Thymus (tissue), 11 donors: ENCODE results near the gene ASAP3. TPM values are rescaled to one million over a fixed set of nuclear protein-coding genes. Genes with fewer than 3 reads are reported as not detected.

Experiments used
- DNase-seq, 9 donors: peaks; one replicate each; pipeline ENCODE4 v3.0.0-alpha.2; 2013; ENCODE audit warnings: low spot score in 9 of 9, low read depth in 6 of 9, missing footprints in 1 of 9
- H3K27ac ChIP-seq, 2 donors: one replicate each; pipeline ENCODE4 v1.5.1; 2013; ENCODE audit warnings: control low read depth in 1 of 2, low read depth in 1 of 2, low read length in 1 of 2, mild to moderate bottlenecking in 1 of 2, moderate library complexity in 1 of 2
- H3K27me3 ChIP-seq, 2 donors: one replicate each; pipeline ENCODE4 v1.5.1; 2013; ENCODE audit warnings: low read length in 1 of 2; ENCODE audit not compliant: control insufficient read depth in 2 of 2, insufficient read depth in 1 of 2
- H3K36me3 ChIP-seq, 2 donors: one replicate each; pipeline ENCODE4 v1.5.1; 2013; ENCODE audit warnings: low read length in 1 of 2, mild to moderate bottlenecking in 1 of 2, moderate library complexity in 1 of 2; ENCODE audit not compliant: control insufficient read depth in 2 of 2, insufficient read depth in 2 of 2
- H3K4me1 ChIP-seq, 2 donors: one replicate each; pipeline ENCODE4 v1.5.1; 2013; ENCODE audit warnings: low read length in 2 of 2; ENCODE audit not compliant: control insufficient read depth in 2 of 2, insufficient read depth in 2 of 2
- H3K4me3 ChIP-seq, 2 donors: one replicate each; pipeline ENCODE4 v1.5.1; 2013; ENCODE audit warnings: low read length in 2 of 2, control low read depth in 1 of 2, mild to moderate bottlenecking in 1 of 2
- H3K9me3 ChIP-seq, 2 donors: one replicate each; pipeline ENCODE4 v1.5.1; 2013; ENCODE audit warnings: low read length in 1 of 2, mild to moderate bottlenecking in 1 of 2; ENCODE audit not compliant: control insufficient read depth in 2 of 2, insufficient read depth in 1 of 2
- WGBS: extraction: QIAGEN DNeasy Blood & Tissue Kit; methylation state at CpG from one replicate; pipeline ENCODE4 v1.1.7; 2013; 5-methylcytosine and 5-hydroxymethylcytosine counted together
- polyA plus RNA-seq: library from polyadenylated mRNA; stranded (reverse); fragments of 200-250 nt; gene quantifications from one replicate; pipeline ENCODE4 v1.2.3, GENCODE V29; 2013
- total RNA-seq: library from RNA; stranded (reverse); fragments of 120-200 nt; gene quantifications from one replicate; pipeline ENCODE4 v1.2.4, GENCODE V29; 2013
- donor health status: healthy.

The ASAP3 gene
- total and polyA plus RNA-seq, 2 donors, result 4.1 to 10.4 TPM

DNA sequence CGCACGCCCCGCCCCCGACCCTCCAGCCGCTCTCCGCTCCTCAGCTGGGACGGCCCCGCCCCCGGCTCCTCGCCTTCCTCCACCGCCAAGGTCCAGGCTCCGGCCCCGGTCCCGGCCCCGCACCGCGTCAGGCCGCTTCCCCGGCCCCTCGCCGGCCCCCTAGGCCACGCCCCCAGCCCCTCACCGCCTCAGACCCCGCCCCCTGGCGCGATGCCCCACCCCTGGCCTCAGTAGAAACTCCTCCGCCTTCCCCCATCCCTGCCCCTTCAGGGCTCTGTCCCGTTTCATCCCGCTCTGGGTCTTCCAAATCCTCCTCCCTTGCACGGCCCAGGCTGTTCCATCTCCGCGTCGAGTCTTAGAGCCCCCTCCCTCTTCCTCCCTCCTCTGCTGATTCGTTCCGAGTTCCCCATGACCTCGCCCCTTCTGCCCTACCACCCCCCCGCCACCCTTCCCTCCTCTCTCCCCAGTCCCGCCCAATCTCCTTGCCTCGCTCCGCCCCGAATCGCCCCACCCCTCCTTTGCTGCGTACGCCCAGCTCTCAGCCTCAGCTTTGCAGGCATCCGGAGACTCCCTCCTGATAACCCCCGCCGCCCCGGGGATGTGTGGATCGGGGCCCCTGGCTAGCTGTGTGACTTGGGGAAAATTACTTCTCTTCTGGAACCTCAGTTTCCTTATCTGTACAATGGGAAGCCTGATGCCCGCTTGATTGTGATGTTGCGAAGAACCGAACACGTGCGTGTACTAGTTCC is 448 bp upstream of the ASAP3 start:
- peak overlapping the region; percentile 49 to 55 for H3K4me3 ChIP-seq
- 5% methylated on average over 54 of the region's 54 CpGs for WGBS
- peak; percentile 79 to 93 (median 86) for DNase-seq
- H3K9me3 ChIP-seq, result no peaks in the 10 kb centered on the region
- peak overlapping the region in 1 of 2 donors; percentile 36 for H3K27ac ChIP-seq
- peaks cover 0 to 17% of the 10 kb centered on the region in 2 donors for H3K4me1 ChIP-seq
- H3K36me3 ChIP-seq, result no peaks in the 10 kb centered on the region
- peaks cover 26 to 75% of the 10 kb centered on the region in 2 donors for H3K27me3 ChIP-seq

DNA sequence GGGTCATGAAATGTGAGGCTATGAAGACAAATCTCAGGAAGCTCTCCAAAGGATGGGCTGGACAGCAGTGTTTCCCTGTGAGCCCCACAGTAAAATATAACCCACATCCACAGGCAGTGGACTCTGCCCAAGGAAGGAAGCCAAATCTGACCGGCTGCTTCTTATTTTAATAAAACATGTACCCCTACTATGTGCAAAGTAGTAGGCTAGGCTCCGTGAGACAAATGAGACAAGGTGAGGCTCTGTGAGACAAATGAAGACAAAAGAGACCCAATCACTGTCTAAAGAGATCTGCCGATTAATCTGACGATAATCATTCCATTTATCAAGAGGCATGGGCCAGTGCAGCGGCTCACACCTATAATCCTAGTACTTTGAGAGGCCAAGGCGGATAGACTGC is 2.1 kb downstream of the ASAP3 start:
- H3K27ac ChIP-seq, result no peak overlapping the region
- WGBS, result 97% methylated on average over 6 of the region's 6 CpGs
- no peak overlapping the region for H3K4me3 ChIP-seq
- no peak for DNase-seq
- no peaks in the 10 kb centered on the region for H3K36me3 ChIP-seq
- peaks cover 0 to 17% of the 10 kb centered on the region in 2 donors for H3K4me1 ChIP-seq
- no peaks in the 10 kb centered on the region for H3K9me3 ChIP-seq
- H3K27me3 ChIP-seq, result peaks cover 26 to 66% of the 10 kb centered on the region in 2 donors

DNA sequence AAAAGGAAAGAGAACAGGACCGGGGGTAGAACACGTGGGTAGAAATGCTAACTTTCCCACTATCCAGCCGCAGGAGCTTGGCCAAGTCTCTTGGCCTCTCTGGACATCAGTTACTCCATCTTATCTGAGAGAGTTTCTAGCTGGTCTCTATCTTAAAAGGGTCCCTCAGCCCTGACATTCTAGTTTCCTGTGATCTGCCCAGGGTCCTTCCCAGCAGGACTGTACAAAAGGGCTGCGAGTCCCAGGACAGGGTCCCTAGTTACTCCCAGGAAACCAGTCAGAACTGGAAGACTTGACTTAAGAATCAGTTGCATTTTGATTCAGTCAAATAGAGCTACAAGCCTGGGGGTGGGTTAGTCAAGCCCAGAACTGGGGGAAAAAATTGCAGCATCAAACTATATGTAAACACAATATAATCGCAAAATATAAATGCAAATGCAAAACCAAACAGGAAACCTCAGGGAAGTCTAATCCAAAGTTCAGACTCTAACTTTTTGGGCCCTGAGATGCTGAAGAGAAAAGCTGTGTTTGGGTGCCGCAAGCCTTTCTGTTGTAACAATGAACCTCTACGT is 2.9 kb downstream of the ASAP3 start:
- WGBS, result 88% methylated on average over 7 of the region's 7 CpGs
- no peaks in the 10 kb centered on the region for H3K36me3 ChIP-seq
- peaks cover 0 to 17% of the 10 kb centered on the region in 2 donors for H3K4me1 ChIP-seq
- H3K9me3 ChIP-seq, result no peaks in the 10 kb centered on the region
- DNase-seq, result no peak
- no peak overlapping the region for H3K4me3 ChIP-seq
- no peak overlapping the region for H3K27ac ChIP-seq
- H3K27me3 ChIP-seq, result peaks cover 26 to 58% of the 10 kb centered on the region in 2 donors

DNA sequence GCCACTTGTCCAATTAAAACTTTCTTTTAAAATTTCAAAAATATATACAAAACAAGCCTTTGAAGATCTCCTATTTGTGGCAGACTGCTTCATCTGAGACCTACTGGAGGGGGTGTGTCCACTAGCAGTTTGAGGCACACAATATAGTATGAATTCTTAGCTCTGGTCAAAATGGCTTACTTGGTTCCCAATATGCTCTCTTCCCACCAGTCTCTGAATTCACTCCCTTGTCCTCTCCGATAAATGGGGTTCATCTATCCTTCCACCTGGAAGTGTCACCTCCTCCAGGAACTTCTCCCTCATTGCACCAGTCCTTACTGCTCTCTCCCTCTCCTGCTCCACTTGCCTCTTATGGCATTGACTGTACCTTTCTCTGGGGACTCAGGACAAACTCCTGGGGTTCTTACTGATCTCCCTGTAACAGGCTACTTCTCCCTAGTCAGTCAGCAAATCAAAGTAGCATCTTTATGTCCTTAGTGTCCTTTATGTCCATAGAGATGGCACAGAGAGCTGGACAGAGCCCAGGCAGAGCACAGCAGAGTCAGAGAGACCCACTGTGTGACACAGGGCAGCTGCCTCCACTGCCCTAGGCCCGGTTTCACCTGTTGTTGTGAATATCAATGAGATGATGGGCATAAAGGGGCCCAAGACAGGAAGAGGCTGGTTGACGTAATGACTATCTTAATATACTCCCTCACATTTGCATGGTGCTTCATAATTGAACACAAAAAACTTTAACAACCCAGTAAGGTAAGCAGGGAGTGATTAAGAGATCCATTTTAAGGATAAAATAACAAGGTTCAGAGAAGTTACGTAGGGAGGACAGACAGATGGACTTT is 3.6 kb downstream of the ASAP3 start:
- no peaks in the 10 kb centered on the region for H3K9me3 ChIP-seq
- no peak overlapping the region for H3K27ac ChIP-seq
- H3K4me1 ChIP-seq, result peaks cover 0 to 17% of the 10 kb centered on the region in 2 donors
- WGBS, result 95% methylated on average over 4 of the region's 4 CpGs
- no peaks in the 10 kb centered on the region for H3K36me3 ChIP-seq
- H3K4me3 ChIP-seq, result no peak overlapping the region
- DNase-seq, result no peak
- peaks cover 23 to 51% of the 10 kb centered on the region in 2 donors for H3K27me3 ChIP-seq

DNA sequence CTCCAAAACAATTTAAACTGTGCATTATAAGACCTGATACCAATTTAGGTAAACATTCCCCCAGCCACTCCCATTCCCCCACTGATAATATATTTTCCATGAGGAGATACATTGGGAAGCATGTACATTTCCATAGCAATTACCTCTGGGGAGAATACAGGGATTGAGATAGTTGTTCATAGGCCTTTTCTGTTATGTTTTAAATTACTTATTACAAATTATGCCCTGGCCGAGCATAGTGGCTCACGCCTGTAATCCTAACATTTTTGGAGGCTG is 4.4 kb downstream of the ASAP3 start:
- 98% methylated on average over 2 of the region's 2 CpGs for WGBS
- Histone ChIP-seq H3K36me3 (no peaks in the 10 kb centered on the region), H3K9me3 (no peaks in the 10 kb centered on the region), H3K27ac (no peak overlapping the region), H3K4me3 (no peak overlapping the region), H3K4me1 (peaks cover 0 to 12% of the 10 kb centered on the region in 2 donors), H3K27me3 (peaks cover 17 to 43% of the 10 kb centered on the region in 2 donors)
- no peak for DNase-seq

DNA sequence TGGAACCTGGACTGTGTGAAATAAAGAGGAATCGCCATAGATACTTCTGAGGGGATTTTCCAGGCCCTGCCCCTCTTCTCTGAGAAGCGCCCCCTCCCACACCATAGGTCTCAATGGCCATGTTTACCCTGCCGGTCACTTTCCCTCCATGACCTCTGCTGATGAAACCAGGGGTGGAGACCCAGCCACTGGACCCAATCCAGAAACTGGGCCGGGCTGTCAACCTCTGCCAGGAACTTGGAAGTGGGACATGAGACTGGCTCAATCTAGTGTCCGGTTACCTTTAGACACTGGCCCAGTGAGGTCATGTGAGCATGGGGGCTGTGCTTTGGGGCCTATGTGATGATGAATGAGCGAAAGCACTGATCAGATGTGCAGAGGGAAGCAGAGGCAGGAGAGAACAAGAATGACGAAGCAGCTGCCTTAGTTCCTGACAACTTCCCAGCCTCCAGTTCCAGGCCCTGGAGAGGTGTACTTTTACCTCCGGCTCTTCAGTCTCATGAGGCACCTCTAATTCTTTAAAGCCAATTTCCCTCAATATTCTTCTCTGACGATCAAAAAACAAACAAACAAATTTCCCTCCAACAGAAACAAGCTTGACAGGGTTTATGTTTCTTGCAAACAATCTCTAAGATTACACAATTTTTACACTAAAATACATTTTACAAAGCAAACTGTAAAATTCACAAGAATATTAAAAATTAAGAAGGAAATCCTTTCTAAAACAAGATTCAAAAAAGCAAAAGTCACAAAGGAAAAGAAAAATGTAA is 4.9 kb downstream of the ASAP3 start:
- Histone ChIP-seq H3K36me3 (no peaks in the 10 kb centered on the region), H3K27ac (no peak overlapping the region), H3K9me3 (no peaks in the 10 kb centered on the region), H3K27me3 (peaks cover 17 to 39% of the 10 kb centered on the region in 2 donors), H3K4me1 (peaks cover 0 to 9% of the 10 kb centered on the region in 2 donors), H3K4me3 (no peak overlapping the region)
- no peak for DNase-seq
- 92% methylated on average over 9 of the region's 9 CpGs for WGBS

DNA sequence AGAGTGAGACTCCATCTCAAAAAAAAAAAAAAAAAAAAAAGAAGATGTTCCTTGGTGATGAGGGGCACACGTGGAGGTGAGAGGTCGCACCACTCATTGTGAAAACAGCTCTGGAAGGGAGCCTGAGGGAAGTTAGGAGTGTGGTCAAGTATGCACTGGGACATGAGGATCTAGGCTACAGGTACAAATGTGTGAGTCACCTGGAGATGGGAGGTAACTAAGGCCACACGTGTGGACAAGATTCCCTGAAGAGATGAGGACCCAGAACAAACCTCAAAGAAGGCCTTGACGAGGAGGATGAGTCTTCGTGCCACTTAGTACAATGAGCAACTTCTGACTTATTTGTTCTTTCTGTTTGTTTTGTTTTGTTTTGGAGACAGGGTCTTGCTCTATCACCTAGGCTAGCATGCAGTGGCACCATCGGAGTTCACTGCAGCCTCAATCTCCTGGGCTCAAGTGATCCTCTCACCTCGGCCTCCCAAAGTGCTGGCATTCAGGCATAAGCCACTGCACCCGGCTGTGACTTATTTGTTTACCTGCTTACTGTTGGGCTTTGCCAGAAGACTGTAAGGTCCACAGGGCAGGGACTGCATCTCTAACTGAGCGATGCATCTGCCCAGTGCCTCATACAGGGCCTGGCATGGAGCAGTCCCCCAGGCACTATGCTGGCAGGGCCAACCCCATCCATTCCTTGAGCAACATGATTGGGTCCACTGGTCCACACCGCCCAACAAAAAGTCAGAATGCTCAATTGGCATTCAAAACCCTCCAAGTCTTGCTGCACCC is 6.4 kb downstream of the ASAP3 start:
- Histone ChIP-seq H3K4me3 (no peak overlapping the region), H3K27me3 (peaks cover 6 to 26% of the 10 kb centered on the region in 2 donors), H3K36me3 (no peaks in the 10 kb centered on the region), H3K9me3 (no peaks in the 10 kb centered on the region), H3K27ac (no peak overlapping the region), H3K4me1 (no peaks in the 10 kb centered on the region)
- DNase-seq, result no peak
- WGBS, result 91% methylated on average over 10 of the region's 10 CpGs

DNA sequence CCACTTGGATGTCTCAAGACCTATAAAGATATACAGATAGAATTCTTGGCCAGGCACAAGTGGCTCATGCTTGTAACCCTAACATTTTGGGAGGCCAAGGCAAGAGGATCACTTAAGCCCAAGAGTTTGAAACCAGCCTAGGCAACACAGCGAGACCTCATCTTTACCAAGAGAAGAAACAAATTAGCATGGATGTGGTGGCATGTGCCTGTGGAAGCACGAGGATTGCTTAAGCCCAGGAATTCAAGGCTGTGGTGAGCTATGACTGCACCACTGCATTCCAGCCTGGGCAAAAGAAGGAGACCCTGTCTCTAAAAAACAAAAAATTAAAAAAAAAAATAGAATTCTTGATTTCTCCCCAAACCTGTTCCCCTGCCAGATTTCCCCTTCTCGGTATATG is 8.3 kb downstream of the ASAP3 start:
- Histone ChIP-seq H3K4me3 (no peak overlapping the region), H3K9me3 (no peaks in the 10 kb centered on the region), H3K36me3 (no peaks in the 10 kb centered on the region), H3K27ac (no peak overlapping the region), H3K4me1 (no peaks in the 10 kb centered on the region), H3K27me3 (peaks cover 0 to 7% of the 10 kb centered on the region in 2 donors)
- DNase-seq, result no peak
- WGBS, result 95% methylated on average over 3 of the region's 3 CpGs
